D721Med (cell line): ENCODE data around the gene NMB.

Experiments
- DNase-seq: peaks from one replicate; pipeline ENCODE4 v3.0.0; 2011; ENCODE audit warnings: low spot score; ENCODE audit not compliant: insufficient read length
- FAIRE-seq: peaks from 2 replicates; lab custom pipeline; 2011; peaks lifted over from hg19 to GRCh38; lab: Jason Lieb, UNC
- TF ChIP-seq, protein P1 (sequence below): IDR thresholded peaks from 2 replicates; pipeline ENCODE4 v1.5.1; 2012; ENCODE audit warnings: mild to moderate bottlenecking, control low read depth; ENCODE audit not compliant: insufficient read depth; ENCODE audit errors: missing control alignments

The NMB gene

DNA sequence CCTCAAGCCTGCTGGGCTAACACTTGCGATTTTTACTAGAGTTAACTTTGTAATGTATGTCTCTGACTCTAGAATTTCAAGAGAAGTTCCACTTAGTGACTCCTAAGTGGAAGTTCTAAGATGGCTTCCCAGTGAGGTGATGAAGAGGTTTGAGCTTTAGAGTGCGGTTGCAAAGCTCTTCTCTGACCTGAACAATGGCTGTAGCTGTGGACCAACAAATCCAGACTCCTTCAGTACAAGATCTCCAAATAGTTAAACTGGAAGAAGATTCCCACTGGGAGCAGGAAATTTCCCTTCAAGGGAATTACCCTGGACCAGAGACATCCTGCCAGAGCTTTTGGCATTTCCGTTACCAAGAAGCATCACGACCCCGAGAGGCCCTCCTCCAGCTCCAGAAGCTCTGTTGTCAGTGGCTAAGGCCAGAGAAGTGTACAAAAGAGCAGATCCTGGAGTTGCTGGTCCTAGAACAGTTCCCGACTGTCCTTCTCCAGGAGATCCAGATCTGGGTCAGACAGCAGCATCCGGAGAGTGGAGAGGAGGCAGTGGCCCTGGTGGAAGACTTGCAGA, 26.2 kb downstream of the NMB start:
- TF ChIP-seq, protein P1, sequence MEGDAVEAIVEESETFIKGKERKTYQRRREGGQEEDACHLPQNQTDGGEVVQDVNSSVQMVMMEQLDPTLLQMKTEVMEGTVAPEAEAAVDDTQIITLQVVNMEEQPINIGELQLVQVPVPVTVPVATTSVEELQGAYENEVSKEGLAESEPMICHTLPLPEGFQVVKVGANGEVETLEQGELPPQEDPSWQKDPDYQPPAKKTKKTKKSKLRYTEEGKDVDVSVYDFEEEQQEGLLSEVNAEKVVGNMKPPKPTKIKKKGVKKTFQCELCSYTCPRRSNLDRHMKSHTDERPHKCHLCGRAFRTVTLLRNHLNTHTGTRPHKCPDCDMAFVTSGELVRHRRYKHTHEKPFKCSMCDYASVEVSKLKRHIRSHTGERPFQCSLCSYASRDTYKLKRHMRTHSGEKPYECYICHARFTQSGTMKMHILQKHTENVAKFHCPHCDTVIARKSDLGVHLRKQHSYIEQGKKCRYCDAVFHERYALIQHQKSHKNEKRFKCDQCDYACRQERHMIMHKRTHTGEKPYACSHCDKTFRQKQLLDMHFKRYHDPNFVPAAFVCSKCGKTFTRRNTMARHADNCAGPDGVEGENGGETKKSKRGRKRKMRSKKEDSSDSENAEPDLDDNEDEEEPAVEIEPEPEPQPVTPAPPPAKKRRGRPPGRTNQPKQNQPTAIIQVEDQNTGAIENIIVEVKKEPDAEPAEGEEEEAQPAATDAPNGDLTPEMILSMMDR, result no peak
- no peak for DNase-seq
- FAIRE-seq, result no peak

DNA sequence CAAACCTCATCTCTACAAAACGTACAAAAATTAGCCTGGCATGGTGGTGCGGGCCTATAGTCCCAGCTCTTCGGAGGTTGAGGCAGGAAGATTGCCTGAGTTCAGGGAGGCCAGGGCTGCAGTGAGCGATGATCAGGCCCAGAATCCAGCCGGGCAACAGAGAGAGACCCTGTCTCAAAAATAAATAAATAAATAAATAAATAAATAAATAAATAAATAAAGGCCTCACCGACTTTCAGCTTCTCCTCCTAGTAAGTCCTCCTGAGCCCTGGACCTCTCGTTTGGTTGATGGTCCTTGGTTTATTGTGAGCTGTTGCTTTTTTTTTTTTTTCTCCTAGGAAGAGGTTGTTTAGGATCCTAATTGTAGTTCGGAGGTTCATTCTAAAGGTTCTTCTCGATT, 29.0 kb downstream of the NMB start:
- TF ChIP-seq, protein P1, result no peak
- DNase-seq (no peak), FAIRE-seq (no peak)

DNA sequence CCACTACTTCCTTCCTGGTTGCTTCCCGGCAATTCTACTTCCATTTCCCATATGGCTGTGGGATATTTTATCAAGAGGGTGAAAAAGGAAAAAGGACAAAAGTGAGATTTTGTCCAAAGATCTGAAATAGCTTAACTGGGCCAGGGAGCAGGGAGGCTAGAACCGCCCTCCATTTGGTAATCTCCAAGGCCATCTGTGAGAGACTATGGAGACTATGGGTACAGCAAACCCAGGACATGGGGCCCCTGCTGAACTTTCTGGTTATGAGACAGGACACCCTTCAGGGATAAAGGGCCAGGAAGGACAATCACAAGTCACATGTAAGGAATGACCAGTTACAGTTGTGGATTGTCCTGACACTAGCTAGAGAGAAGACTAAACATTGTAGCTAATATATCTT, 32.9 kb downstream of the NMB start:
- no peak for FAIRE-seq
- TF ChIP-seq, protein P1, result no peak
- DNase-seq, result no peak

DNA sequence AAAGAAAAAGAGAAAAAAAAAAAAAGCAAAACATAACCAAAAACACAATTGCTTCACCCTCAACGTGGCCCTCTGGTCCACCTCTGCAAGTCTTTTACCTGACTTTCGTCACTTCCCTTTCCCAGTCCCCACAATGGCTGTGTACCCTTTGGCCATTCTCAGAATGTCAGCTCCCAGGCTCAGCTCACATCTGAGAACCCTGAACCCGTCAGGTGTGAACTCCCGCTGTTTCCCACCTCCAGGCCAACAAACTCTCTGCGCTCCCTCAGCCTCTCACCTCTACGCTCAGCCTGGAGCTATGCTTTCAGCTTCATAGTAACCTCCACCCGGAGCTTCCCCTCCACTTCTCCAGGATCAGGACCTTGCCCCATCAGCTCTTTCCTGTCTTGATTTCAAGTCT, 33.6 kb downstream of the NMB start:
- FAIRE-seq (no peak), DNase-seq (no peak)
- TF ChIP-seq, protein P1, result no peak

DNA sequence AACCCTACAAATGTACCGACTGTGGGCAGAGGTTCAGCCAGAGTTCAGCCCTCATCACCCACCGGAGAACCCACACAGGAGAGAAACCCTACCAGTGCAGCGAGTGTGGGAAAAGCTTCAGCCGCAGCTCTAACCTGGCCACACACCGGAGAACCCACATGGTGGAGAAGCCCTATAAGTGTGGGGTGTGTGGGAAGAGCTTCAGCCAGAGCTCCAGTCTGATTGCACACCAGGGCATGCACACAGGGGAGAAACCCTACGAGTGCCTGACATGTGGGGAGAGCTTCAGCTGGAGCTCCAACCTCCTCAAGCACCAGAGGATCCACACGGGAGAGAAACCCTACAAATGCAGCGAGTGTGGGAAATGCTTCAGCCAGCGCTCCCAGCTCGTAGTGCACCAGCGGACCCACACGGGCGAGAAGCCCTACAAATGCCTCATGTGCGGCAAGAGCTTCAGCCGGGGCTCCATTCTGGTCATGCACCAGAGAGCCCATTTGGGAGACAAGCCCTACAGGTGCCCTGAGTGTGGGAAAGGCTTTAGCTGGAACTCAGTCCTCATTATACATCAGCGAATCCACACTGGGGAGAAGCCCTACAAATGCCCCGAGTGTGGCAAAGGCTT, 36.5 kb downstream of the NMB start:
- TF ChIP-seq, protein P1, result no peak
- FAIRE-seq, result no peak
- DNase-seq, result no peak

DNA sequence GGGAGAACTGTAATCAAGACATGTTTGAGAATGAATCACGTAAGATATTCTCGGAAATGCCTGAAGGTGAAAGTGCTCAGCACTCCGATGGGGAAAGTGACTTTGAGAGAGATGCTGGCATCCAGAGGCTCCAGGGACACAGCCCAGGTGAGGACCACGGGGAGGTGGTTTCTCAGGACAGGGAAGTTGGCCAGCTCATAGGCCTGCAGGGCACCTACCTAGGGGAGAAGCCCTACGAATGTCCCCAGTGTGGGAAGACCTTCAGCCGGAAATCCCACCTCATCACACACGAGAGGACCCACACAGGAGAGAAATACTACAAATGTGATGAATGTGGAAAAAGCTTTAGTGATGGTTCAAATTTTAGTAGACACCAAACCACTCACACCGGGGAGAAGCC, 37.4 kb downstream of the NMB start:
- FAIRE-seq (no peak), DNase-seq (no peak)
- TF ChIP-seq, protein P1, result no peak

DNA sequence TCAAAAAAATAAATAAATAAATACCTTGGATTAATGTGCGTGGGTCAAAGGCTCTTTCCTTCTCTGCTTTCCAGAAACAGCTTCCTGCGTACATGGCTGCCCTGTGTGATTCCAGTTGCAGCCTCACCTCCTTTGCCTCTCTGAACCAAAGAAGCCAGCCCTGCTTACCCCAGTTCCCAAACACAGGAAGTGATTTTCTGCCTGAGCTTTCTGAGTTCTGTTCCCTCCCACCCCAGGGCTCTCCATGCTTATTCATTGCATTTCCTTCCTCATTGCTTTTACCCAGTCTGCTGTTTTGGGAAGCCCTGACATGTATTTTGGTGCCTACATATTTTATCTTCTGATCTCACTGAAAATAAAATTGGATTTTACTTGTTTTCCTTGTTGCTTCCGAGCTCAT, 41.8 kb downstream of the NMB start:
- FAIRE-seq, result no peak
- DNase-seq, result no peak
- TF ChIP-seq, protein P1, result no peak
